ENCODE data around the gene TRIM41. TPM values are rescaled to one million over a fixed set of nuclear protein-coding genes. Genes with fewer than 3 reads are reported as not detected.

Gene TRIM41
- total RNA-seq, 1 donor from 2014 or later: 105 TPM

DNA sequence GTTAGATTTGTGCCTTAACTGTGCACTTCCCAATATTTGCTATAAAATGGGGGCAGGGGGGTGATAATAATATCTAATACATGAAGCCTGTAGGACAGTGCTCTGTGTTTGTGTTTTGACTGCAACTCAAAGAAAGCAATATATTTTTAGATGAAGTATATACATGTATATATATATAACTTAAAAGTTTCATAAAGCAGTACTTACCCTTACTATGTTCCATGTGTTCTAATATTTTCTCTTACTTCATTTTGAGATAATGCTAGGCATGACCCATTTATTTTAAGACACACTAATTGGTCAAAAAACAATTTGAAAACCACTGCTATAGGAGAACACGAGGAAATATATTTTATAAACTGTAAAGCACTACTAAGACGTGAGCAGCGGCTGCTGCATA, 35.5 kb downstream of the TRIM41 start:
- Histone ChIP-seq H3K4me1 (peaks cover 2 to 38% of the 10 kb centered on the region in 2 donors), H3K27ac (no peak overlapping the region), H3K9me3 (no peaks in the 10 kb centered on the region), H3K27me3 (no peaks in the 10 kb centered on the region), H3K4me3 (peak overlapping the region; percentile 74 to 99), H3K36me3 (peaks cover 12 to 15% of the 10 kb centered on the region in 2 donors)
- intact Hi-C loops (cut with DNase I): no loop called here
- DNase-seq (ENCODE audit: low spot score in 2 of 2): no peak
- TF ChIP-seq, protein P1, sequence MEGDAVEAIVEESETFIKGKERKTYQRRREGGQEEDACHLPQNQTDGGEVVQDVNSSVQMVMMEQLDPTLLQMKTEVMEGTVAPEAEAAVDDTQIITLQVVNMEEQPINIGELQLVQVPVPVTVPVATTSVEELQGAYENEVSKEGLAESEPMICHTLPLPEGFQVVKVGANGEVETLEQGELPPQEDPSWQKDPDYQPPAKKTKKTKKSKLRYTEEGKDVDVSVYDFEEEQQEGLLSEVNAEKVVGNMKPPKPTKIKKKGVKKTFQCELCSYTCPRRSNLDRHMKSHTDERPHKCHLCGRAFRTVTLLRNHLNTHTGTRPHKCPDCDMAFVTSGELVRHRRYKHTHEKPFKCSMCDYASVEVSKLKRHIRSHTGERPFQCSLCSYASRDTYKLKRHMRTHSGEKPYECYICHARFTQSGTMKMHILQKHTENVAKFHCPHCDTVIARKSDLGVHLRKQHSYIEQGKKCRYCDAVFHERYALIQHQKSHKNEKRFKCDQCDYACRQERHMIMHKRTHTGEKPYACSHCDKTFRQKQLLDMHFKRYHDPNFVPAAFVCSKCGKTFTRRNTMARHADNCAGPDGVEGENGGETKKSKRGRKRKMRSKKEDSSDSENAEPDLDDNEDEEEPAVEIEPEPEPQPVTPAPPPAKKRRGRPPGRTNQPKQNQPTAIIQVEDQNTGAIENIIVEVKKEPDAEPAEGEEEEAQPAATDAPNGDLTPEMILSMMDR (IDR thresholded peaks at IDR 0.05): no peak

DNA sequence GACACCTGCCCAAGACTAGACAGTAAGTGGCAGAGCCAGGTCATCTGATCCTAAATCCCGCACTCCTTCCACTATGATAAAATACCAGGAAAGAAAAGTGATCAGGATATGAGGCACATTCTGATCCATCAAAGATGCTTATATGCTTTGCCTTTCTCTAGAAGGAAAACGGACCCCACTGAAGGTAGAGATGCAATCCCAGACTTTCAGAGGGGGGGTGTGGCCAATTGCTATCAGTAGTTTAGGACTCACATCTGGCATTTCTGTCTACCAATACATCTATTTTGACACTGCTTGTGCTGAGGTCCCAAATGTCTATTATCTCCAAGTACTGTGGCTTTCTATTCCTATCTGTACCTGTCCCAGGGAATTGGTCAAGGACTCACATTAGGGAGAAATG, 36.2 kb downstream of the TRIM41 start:
- H3K9me3 ChIP-seq: no peaks in the 10 kb centered on the region
- peak overlapping the region; percentile 74 to 99 for H3K4me3 ChIP-seq
- DNase-seq (ENCODE audit: low spot score in 2 of 2): no peak
- intact Hi-C loops (cut with DNase I): no loop called here
- H3K36me3 ChIP-seq: peaks cover 12% of the 10 kb centered on the region in 2 donors
- H3K27ac ChIP-seq: peak overlapping the region in 1 of 2 donors; percentile 100
- no peaks in the 10 kb centered on the region for H3K27me3 ChIP-seq
- H3K4me1 ChIP-seq: peaks cover 2 to 36% of the 10 kb centered on the region in 2 donors
- TF ChIP-seq, protein P1 (IDR thresholded peaks at IDR 0.05): no peak

DNA sequence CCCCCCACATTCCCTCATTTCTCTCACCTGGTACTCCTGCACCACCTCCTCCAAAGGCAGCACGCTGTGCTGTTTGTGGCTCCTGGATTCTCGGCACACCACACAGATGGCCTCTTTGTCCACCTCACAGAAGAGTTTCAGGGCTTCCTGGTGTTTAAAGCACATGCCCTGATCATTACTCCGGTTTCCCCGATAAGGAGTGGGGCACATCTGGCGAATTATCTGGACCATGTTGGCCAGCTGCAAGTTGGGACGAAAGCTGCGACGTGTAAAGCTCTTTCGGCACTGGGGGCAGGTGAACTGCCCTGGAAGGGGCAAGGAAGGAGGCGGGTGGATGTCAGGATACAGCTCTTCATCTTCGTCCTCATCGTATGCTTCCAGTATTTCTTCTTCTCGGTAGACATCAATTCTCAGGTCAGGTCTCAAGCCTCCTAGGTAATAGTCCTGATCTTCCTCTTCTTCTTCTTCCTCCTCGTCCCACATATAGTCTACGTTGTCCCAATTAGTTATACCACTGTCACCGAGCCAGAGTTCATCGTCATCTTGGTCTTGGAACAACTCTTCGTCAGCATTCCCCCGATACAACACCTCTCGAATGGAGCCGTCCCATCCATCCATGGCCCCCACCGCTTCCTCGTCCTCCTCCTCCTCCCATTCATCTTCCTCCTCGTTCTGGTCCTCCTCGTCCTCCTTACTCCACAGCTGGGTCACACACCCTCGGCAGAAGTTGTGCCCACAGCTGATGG, 37.1 kb downstream of the TRIM41 start:
- H3K4me1 ChIP-seq: peaks cover 2 to 31% of the 10 kb centered on the region in 2 donors
- peak overlapping the region; percentile 97 to 100 for H3K27ac ChIP-seq
- H3K9me3 ChIP-seq: no peaks in the 10 kb centered on the region
- no peak for DNase-seq (ENCODE audit: low spot score in 2 of 2)
- no peaks in the 10 kb centered on the region for H3K27me3 ChIP-seq
- peak overlapping the region; percentile 74 to 99 for H3K4me3 ChIP-seq
- intact Hi-C loops (cut with DNase I): loop anchor here (5.0 kb wide), 2 partner anchors 73 to 453 kb away; no protein-coding TSS in a partner anchor
- H3K36me3 ChIP-seq: peaks cover 8% of the 10 kb centered on the region in 2 donors
- TF ChIP-seq, protein P1 (IDR thresholded peaks at IDR 0.05): no peak

DNA sequence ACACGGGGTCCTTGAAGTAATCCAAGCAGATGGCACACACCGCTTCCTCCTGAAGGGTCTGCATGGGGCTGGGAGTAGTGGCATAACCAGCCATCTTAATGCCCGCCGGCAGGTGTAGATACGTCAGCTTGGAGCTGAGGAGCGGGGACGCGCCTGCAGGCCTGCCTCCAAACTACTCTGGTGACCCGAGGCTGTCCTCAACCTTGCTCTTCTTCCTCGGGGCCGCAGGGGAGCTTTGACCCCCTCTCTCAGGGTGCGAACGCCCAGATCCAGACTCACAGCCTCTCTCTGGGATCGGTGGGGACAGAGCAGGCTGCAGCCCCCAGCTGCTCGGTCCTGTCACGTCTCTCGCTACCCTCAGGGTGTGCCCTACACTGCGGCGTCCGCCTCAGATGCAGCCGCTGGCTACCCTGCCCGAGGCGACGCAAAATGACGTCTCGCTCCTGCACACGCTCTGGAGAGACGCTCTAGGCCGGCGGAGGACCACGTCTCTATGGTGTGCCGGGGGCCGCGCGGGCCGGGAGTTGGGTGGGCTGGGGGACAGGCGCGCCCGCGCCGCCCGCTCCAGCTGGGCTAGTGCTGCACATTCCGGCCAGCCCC, 37.7 kb downstream of the TRIM41 start, which contains the start of gene TRIM52:
Gene TRIM52, minus strand, starts transcription at position 424 of the 600 bp plus-strand sequence. Its CDS starts 330 bp downstream, at position 94.
- intact Hi-C loops (cut with DNase I): loop anchor here (1.0 to 5.0 kb wide), 4 partner anchors 15 to 454 kb away; partner anchors contain the start of gene TRIM41
- TF ChIP-seq, protein P1 (IDR thresholded peaks at IDR 0.05): peak in 1 of 3 experiments; percentile 9
- no peaks in the 10 kb centered on the region for H3K9me3 ChIP-seq
- H3K36me3 ChIP-seq: peaks cover 6 to 8% of the 10 kb centered on the region in 2 donors
- no peaks in the 10 kb centered on the region for H3K27me3 ChIP-seq
- H3K27ac ChIP-seq: peak within 1 kb of the TSS; percentile 97 to 100
- H3K4me1 ChIP-seq: peaks cover 2 to 25% of the 10 kb centered on the region in 2 donors
- peak within 1 kb of the TSS; percentile 74 to 99 for H3K4me3 ChIP-seq
- peak; percentile 56 to 95 for DNase-seq (ENCODE audit: low spot score in 2 of 2)

DNA sequence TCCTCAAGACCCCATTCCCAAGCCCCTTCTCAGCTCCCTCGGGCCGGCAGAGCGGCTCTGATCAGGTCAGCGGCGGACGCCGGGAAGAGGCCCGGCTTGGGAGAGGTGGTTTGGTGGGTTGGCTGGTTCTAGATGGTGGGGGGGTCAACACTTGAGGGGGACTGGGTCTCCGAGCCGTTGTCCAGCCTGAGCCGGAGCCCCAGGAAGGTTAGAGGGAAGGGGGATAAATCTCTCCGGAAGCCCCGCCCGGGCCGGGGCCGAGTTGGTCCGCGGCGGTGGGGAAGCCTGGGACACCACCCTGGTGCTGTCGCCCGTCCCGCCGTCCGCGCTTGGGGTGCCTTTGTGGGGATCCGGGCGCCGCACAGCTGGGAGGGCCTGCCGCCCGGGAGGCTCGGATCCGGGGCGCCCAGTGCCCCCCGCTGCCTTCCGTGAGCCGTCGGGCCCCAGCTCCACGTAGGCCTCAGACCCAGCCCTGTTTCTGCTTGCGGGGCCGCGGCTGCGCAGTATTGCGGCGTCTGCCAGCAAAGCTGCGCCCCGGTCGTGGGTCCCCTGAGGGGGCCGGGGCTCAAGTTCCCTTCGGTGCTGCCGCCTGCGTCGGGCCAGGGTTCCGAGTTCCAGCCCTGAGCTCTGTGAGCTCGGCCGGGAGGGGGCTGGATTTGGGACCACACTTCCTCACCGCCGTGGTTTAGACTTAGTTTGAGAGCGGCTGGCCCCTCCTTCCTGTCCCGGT, 38.4 kb downstream of the TRIM41 start:
- TF ChIP-seq, protein P1 (IDR thresholded peaks at IDR 0.05): no peak
- intact Hi-C loops (cut with DNase I): loop anchor here (1.0 to 5.0 kb wide), 4 partner anchors 15 to 454 kb away; partner anchors contain the start of gene TRIM41
- Histone ChIP-seq H3K4me1 (peaks cover 2 to 25% of the 10 kb centered on the region in 2 donors), H3K27ac (peak overlapping the region; percentile 97 to 100), H3K4me3 (peak overlapping the region; percentile 74 to 99), H3K9me3 (no peaks in the 10 kb centered on the region), H3K36me3 (peaks cover 5 to 8% of the 10 kb centered on the region in 2 donors), H3K27me3 (no peaks in the 10 kb centered on the region)
- peak in 1 of 2 donors; percentile 83 for DNase-seq (ENCODE audit: low spot score in 2 of 2)

All from ascending aorta (tissue), 2 donors.